Activated naive CD4-positive, alpha-beta T cell (primary cell): ENCODE measurements around the gene ZNF710.

ENCODE experiments used
- DNase-seq, 4 experiments: peaks; one replicate each; lab custom pipeline; 2025; lab: John Stamatoyannopoulos, UW

Gene ZNF710

DNA sequence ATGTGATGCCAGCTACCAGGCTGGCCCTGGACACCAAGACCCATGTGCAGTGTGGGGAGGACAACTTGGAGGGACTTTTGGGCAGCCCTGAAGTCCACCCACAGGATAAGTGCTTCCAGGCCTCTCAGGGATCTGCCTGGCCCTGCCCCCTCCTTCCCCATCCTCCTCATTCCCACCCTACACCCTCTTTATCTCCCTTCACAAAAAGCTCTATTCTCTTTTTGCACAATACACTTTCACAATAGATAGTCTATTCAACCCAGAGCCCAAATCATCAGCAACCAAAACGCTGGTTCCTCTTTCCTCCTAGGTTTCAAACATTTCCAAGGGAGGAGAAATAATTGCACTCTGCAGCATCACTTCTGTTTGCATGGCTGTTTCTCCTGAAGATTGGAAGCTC is 7.8 kb upstream of the ZNF710 start:
- DNase-seq = no peak

DNA sequence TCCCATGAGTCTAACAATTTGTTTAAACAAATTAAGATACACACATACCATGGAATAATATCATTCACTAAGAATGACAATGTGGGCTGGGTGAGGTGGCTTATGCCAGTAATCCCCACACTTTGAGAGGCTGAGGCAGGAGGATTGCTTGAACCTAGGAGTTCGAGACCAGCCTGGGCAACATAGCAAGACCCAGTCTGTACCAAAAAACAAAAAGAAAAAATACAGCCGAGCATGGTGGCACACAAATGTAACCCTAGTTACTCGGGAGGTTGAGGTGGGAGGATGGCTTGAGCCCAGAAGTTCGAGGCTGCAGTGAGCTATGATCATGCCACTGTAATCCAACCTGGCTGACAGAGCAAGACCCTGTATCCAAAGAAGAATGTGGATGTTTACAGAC is 4.0 kb upstream of the ZNF710 start:
- DNase-seq = no peak

DNA sequence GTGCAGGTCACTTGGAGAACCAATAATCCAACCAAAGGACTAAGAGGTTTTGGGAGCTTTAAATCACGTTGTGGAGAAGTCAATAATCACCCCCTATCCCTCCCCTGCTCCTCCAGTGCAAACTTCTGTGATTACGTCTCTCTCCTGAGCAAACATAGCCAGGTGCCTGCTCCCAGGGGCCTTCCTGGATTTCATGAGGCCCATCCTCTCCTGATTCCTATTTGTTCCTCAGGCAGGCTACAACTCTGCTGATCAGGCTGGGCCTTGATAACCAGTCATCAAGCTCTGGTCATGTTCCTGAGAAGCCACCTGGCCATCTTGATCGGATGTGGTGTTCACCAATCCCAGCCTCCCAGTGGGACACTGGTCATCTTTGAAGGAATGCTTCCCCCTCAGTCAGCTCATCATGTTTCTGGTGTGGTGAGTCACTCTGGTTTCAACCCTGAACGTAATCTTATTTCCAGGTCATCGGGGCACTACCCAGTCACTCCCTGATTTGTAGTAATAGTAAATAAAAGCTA is 2.9 kb upstream of the ZNF710 start:
- DNase-seq = no peak

DNA sequence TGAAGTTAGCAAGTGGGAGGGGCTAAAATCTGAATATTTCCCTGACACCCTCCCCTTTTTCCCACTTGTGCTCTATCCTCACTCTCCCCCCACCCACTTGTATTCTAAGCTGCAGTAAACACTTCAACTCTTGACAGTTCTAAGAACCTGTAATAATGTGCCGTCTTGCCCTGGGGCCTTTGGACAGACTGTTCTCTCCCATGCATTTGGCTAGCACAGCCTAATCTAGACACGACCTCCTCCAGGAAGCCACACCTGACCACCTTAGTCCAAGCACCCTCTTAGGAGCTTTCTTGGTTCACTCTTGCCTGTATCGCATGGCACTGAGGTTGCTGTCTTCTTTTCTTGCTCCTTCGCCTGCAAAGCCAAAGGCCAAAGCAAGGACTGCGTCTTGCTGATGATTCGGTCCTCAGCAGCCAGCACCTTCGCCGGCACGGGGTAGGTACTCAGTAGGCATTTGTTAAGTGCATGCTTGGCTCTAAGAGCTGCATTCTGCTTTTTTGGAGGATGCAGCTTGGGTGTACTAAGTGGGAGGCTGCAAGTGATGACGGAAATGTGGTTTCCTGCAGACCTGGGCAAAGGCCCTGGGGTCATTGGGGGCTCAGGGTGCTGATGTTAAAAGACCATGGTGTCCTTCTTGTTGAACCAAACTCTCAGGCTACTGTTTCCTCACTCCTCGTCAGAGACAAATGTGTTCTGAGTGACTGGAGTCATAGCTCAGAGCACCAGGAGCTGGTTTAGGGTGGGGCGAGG is 2.0 kb upstream of the ZNF710 start:
- no peak for DNase-seq

DNA sequence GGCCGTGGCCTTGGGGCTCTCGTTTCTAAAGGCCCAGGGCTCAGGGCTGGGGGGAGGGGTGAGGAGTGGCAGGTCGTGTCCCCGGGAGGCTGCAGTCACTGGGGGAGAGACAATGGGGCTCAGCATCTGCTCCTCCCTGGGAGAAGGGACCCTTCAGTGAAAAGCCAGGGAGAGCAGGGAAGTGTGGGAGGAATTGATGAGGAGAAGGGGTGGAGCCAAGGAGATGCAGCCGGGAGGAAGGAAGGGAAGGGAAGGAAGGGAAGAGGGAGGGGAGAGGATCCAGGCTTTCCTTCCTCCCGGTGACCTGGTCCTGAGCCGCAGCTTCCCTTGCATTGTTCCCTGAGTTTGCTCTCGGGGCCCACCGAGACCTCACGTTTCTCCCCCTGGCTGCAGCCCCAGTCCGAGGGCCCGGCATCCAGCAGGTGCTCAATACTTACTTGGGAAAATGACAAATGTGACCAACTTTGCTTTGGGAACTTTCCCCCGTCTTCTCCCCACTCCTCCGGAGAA is 1.4 kb upstream of the ZNF710 start:
- no peak for DNase-seq

DNA sequence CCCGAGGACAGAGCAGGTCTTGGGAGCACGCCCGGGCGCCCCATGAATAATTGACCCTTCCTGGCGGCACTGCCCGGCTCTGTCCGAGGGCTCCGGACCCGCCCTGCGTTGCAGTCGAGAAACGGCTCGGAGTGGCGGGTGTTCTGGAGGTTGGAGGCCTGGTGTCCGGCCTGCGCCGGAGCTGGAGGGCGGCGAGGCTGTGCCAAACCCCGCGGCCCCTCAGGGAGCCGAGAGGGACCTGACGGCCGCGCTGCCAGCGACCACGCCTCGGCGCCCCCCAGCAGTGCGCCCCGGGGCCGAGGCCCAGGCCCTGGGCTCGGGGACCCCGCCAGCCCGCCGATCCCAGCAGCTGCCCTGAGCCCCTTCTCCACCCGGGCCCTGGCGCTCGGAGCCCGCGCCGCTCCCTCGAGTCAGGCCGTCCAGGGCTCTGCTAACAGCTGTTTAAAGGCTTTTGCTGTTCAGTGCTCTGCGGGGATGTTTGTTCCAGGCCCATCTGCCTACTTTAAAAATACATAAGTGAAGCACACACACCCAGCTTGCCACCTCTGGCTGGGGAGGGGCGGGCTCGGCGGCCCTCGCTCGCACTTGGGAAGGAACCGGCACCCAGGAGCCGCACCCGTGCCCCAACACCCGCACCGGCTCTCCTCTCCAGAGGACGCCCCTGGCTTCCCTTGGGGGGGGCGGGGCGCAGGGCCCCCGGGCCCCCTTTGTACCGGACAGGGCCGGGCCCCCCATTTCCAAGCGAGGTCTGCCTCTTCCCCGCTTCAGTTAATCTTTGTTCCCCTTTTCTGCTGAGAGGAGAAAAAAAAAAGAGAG is 730 bp upstream of the ZNF710 start:
- no peak for DNase-seq

DNA sequence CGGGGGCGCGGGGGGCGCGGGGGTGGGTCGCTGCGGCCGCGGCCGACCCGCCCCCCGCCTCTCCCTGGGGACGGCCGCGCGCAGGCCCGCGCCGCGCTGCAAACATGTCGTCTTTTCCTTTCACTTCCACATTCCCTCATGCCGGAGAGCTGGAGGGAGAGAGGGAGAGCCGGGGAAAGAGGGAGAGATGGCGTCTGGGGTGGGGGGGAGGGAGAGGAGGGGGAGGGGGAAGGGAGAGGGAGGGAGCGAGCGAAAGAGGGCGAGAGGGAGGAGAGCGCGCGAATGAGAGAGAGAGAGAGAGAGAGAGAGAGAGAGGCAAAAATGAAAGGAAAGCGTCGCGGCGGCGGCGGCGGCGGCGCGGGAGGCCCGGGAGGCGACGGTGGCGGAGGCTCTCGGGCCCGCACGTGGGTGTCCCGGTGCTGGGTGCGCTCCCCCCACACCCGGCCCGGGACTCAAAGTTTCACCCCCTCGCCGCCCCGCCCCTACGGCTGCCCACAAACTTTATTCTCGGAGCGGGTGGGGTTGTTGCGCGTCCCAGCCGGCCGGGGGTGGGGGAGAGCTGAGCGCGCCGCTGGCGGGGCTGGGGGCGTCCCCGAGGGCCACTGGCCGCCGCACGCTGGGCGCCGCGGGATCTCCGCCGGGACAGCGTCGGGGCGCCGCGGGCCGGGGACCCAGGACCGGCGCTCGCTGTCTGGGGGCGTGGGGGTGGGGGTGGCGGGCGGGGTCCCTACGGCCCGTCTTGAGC is 731 bp downstream of the ZNF710 start:
- peak in 3 of 4 experiments; percentile 7 to 48 (median 13) for DNase-seq

DNA sequence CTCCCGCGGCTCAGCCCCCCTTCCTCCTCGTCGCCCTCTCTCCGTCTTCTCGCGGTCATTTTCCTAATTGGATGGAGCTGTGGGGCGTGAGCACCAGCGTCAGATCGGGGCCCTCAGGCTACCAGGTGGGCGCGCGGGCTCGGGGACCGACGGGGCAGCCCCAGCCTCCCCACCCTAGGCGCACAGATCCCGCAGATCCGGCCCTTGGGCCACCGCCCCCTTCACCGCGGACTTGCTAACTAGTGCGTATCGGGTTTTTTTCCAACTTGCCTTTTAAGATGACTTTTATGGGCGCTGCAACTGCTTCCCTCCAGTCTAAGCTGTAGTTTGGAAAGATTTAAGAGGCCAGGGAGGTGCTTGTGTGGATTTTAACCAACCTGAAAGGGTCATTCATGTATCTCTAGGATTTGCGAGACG is 1.3 kb downstream of the ZNF710 start:
- peak in 2 of 4 experiments; percentile 4 to 21 for DNase-seq

DNA sequence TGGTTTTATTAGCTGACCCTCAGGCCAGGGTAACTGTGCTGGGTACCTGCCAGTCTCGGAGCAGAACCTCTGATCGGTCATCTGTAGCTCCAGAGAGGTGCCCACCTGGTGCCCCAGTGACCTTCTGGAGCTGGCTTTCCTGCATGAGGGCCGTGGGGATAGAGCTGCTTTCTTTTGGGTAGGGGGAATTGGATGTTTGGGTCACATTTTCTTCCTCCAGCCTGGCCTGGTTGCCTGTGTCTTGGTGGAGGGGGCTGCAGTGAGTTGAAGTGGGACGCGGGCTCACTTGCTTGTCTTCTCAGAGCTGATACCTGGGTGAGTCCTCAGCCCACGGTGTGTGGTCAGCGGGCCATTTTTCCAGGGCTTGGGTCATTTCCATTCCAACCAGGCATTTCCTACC is 2.6 kb downstream of the ZNF710 start:
- no peak for DNase-seq

DNA sequence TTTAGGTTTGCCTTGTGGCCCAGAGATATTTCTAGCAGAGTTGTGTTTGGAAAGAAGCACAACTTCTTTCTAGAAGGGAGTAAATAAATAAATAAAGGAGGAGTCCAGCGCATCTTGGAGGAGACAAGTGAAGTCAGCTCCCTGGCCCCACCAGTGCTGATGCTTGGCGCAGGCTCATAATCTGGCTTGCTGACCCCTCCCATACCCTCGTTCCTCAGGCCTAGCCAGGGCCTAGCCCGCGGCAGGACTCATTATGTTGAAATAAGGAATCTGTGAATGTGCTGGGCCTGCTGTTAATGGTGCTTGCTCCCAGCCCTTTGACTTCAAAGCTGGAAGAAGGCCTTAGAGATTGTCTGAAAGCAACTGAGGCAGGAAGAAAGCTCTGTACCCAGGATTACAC is 3.1 kb downstream of the ZNF710 start:
- DNase-seq = no peak

DNA sequence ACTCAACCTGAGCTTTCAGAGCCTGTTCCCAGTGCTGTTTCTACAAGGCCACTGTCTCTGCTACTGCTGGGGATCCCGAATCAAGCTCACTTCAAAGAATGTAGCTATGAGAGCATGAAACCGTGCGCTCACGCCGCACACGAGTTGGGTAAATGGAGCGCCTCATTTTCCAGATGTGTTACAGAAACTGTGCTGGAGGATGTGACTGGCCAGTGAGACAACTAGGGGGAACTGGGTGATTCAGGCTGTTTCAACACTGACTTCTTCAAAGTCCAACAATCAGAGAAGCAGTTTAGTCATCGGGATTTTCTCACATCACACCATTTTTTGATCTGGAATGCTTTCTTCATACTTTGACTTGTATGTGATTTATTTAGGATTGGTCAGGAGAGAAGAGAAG is 3.5 kb downstream of the ZNF710 start:
- no peak for DNase-seq

DNA sequence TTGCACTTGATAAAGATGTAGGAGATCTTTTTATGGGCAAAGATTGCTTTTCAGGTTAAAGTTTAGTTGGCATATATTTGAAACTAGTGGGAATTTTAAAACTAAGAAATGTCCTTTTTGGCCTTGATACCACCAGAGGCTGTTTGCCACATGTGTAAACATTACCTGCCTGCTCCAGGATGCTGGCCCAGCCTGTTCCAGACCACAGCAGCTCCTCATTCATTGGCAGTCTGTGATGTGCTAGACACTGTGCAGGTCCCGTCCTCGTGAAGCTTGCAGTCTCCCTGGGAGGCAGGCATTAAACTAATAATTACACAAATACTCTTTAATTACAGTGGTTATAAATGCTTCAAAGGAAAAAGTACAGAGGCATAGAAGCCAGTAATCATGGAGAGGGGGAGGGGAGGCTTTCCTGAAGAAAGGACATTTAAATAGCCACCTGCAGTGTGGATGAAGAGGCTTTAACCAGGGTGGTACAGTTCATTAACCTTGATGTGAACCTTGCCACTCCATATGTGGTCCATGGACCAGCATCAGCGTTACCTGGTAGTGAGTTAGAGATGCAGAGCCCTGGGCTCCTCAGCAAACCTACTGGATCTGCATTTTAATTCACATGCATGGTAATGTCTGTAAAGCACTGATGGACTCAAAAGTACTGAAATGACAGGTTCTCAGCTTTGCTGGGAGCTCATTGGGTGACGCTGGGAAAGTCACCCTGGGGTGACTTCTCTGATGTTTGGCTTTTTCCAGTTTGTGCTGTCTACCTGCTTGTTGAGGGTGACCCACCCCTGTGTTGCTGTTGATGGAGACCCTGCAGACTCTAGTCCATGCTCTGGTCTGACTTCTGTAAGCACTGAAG is 5.3 kb downstream of the ZNF710 start:
- no peak for DNase-seq

DNA sequence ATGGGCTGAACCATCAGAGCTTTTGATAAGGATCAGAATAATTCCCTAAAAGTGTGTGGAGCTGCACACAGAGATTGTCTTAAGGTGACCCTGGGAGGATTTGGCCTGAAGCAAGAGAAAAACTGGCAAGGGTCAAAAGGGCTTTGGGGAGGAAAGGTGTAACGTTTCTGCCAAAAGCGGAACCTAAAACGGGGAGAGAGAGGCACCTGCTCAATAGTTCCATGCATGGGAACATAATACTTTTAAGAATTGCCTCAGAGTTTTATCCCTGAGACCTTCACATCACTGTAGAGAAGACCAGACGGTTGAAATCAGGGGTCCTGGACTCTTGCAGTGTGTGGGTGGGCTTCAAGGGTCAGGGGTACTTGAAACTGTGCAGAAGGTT is 5.9 kb downstream of the ZNF710 start:
- no peak for DNase-seq

DNA sequence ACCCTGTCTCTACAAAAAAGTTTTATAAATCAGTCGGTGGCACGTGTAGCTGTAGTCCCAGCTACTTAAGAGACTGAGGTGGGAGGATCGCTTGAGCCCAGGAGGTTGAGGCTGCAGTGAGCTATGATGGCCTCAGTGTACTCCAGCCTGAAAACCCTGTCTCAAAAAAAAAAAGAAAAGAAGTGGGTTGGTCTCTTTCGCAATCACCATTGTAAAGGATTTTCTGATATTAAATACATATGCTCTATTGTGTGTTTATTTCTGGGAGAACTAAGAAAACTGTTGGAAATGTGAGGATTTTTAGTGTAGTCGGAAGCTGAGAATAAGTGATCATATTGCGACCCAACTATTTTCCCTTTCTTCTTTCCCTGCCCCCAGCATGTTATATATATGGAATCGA is 7.5 kb downstream of the ZNF710 start:
- DNase-seq = no peak

DNA sequence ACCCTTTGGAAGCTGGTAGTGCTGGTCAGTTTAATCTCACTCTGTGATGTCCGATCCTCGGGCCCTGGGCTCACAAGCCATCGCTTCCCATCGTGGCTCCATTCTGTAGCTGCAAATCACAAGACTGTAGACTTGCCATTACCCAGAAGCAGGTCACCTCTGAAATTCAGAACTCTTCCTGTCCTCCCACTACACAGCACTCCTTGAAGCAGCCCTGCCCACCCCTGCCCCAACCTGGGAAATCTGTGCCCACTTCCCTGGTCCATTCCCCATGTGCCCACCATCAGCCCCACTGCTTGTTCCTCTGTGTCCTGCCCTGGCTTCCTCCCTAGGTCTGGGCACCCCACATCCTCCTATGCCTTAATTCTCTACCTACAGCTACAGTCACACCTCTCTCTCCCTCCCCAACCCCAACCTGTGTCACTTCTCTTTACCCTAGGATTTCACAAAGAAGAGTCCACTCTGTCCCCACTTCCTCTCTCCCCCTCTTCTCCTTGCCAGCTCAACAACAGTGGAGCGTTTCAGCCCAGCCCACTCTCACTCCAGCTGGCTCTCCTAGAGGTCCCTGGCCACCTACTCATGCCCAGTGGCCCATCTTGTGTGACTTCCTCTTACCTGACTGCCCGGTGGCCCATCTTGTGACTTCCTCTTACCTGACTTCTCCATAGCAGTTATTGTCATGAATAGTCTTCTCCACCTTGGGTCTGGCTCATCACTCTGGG is 8.3 kb downstream of the ZNF710 start:
- DNase-seq = no peak

DNA sequence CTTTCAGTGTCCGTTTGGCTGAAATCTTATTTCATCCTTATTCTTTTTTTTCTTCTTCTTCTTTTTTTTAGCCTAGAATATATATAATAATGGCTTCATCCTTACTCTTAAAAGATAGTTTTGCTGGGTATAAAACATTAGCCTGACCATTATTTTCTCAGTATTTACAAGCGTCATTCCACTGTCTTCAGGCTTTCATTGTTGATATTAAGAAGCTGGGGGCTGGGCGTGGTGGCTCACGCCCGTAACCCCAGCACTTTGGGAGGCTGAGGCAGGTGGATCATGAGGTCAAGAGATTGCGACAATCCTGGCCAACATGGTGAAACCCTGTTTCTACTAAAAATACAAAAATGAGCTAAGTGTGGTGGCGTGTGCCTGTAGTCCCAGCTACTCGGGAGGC is 10.6 kb downstream of the ZNF710 start:
- DNase-seq = no peak

DNA sequence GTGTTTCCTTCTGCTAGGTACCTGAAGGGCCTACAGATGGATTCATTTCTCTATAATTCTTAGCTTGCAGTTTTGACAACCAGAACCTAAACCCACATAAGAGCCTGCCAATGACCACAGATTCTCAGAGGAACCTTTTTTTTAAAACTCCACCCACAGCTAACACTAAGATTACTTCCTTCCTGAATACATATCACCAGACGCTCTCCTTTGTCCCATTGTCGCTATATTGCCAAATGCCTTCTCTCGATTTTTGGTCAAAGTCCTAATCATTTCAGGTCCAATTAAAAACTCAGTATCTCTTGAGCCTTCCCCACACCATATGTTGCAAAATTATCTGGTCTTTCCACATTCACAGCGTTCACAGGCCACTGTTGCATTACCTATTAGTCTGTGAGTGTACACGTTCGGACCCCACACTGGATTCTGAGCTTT is 12.4 kb downstream of the ZNF710 start:
- no peak for DNase-seq

DNA sequence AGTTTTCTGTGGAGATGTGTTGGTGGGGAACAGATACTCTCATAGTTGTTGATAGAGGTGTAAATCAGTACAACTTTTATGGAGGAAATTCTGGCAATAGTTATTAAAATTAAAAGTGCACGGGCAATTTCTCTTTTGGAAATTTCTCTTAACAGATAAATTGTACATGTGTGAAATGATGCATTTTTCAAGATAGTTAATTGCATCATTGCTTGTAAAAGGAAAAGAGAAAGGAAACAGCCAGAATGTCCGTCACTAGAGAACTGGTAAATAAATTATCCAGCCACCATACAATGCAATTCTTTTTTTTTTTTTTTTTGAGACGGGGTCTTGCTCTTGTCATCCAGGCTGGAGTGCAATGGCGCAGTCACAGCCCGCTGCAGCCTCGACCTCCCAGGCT is 14.2 kb downstream of the ZNF710 start:
- no peak for DNase-seq

DNA sequence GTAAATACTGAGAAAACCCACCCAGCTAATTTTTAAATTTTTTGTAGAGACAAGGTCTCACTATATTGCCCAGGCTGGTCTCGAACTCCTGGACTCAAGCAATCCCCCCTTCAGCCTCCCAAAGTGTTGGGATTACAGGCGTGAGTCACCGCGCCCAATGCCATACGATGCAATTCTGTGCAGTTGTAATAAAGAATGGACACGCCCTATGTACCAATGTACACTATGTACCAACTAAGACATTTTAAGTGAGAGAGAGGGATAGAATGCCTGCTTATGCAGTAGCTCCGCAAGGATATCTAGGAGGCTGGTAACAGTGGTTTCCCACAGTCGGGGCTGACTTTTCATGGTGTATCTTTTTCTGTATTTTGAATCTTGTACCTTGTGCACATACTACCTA is 14.6 kb downstream of the ZNF710 start:
- no peak for DNase-seq

DNA sequence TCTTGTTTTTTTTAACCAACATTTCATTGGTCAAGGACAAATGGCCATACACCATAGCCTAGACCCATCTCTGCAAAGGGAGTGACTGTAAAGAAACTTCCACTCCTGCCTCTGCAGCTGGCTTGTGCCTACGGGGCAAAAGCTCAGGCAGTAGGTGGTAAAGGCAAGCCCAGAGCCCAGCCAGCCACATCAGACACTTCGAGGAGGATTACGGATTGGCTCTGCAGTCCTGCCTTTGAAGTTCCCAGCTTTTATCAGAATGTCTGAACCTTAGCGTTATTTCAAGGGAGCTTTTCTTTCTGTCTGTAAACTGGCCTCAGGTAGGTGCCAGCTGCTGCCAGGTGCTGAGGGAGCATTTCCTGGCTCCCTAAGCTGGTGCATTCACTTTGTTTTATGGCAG is 15.6 kb downstream of the ZNF710 start:
- no peak for DNase-seq
